DMS153 treated with DMSO at 0.1 percent for 48 hours (cell line): Measurements from ENCODE around the gene BPIFB4.

Experiments
- DNase-seq: peaks from one replicate; lab custom pipeline; 2025; ENCODE audit not compliant: unreplicated experiment; lab: John Stamatoyannopoulos, UW

BPIFB4 gene

GRCh38 chr20:33061658-33062028 lies 17.8 kb upstream of the BPIFB4 start:
- DNase-seq: no peak

- no peak for DNase-seq
Measured at GRCh38 chr20:33062105-33062824, 17.2 kb upstream of the BPIFB4 start.

- DNase-seq: no peak
Measured at GRCh38 chr20:33062825-33063149, 16.7 kb upstream of the BPIFB4 start.

- DNase-seq: no peak
Measured at GRCh38 chr20:33063271-33063670, 16.2 kb upstream of the BPIFB4 start.

GRCh38 chr20:33064572-33065287 lies 14.7 kb upstream of the BPIFB4 start:
- no peak for DNase-seq

- no peak for DNase-seq
Measured at GRCh38 chr20:33065785-33066184, 13.7 kb upstream of the BPIFB4 start.

- no peak for DNase-seq
Measured at GRCh38 chr20:33067806-33068205, 11.6 kb upstream of the BPIFB4 start.

- no peak for DNase-seq
Measured at GRCh38 chr20:33068251-33068939, 11.0 kb upstream of the BPIFB4 start.

GRCh38 chr20:33069673-33070072 lies 9.8 kb upstream of the BPIFB4 start:
- no peak for DNase-seq

GRCh38 chr20:33070111-33071053 lies 9.1 kb upstream of the BPIFB4 start:
- no peak for DNase-seq

GRCh38 chr20:33071198-33071597 lies 8.2 kb upstream of the BPIFB4 start:
- no peak for DNase-seq

GRCh38 chr20:33072362-33072761 lies 7.1 kb upstream of the BPIFB4 start:
- DNase-seq: no peak

- DNase-seq: no peak
Measured at GRCh38 chr20:33072813-33073212, 6.6 kb upstream of the BPIFB4 start.

- no peak for DNase-seq
Measured at GRCh38 chr20:33074675-33075074, 4.8 kb upstream of the BPIFB4 start.

GRCh38 chr20:33075281-33075680 lies 4.2 kb upstream of the BPIFB4 start:
- no peak for DNase-seq

- DNase-seq: no peak
Measured at GRCh38 chr20:33076662-33077372, 2.6 kb upstream of the BPIFB4 start.

GRCh38 chr20:33081411-33082154 lies 2.1 kb downstream of the BPIFB4 start:
- no peak for DNase-seq

- DNase-seq: no peak
Measured at GRCh38 chr20:33082546-33082945, 3.1 kb downstream of the BPIFB4 start.

- no peak for DNase-seq
Measured at GRCh38 chr20:33083544-33084340, 4.3 kb downstream of the BPIFB4 start.
